ENCODE results near the gene IQSEC1. TPM values are rescaled to one million over a fixed set of nuclear protein-coding genes. Genes with fewer than 3 reads are reported as not detected.
A peak's percentile ranks its signal among the peaks of the same experiment; 100 is the strongest.

IQSEC1 gene
- total and polyA plus RNA-seq, 2 donors (not counting 1 experiment from before 2014, with no cell fraction given), result 96.7 to 222 TPM

GRCh38 chr3:12871404-12871983 lies 201.7 kb downstream of the IQSEC1 start:
- ATAC-seq (ENCODE audit: low read depth) (no peak), DNase-seq (no peak)
- peaks cover 0 to 41% (median 8%) of the 10 kb centered on the region in 4 experiments for H3K27me3 ChIP-seq (replicated peaks in 1 of 4; ENCODE audit: control extremely low read depth in 1 of 4, control insufficient read depth in 3 of 4, insufficient read depth in 4 of 4, low read length in 3 of 4)
- H3K4me1 Mint-ChIP-seq, result peaks cover 27% of the 10 kb centered on the region
- H2AFZ ChIP-seq (ENCODE audit: insufficient read depth, low read depth, low read length, poor library complexity, severe bottlenecking), result no peak overlapping the region
- POLR2A ChIA-PET, result no interaction called here
- intact Hi-C loops (cut with micrococcal nuclease), result no loop called here
- H3K79me2 ChIP-seq (ENCODE audit: control insufficient read depth, insufficient read depth, low read length), result no peaks in the 10 kb centered on the region
- no peaks in the 10 kb centered on the region for H4K20me1 ChIP-seq (ENCODE audit: control insufficient read depth, insufficient read depth, low read length, poor library complexity, severe bottlenecking)
- H3K4me3 Mint-ChIP-seq, result no peak overlapping the region
- no peak overlapping the region for H3K4me3 ChIP-seq (ENCODE audit: control extremely low read depth in 1 of 5, extremely low read depth in 1 of 5, insufficient read depth in 1 of 5, low read depth in 2 of 5, low read length in 4 of 5)
- peaks cover 14% of the 10 kb centered on the region for H3K27me3 Mint-ChIP-seq
- H3K27ac Mint-ChIP-seq, result no peak overlapping the region
- H3K4me1 ChIP-seq (ENCODE audit: control insufficient read depth in 2 of 2, insufficient read depth in 2 of 2, low read length in 2 of 2), result peaks cover 23 to 44% of the 10 kb centered on the region in 2 donors
- H3K9me3 Mint-ChIP-seq (ENCODE audit: insufficient read depth), result no peaks in the 10 kb centered on the region
- H3K27ac ChIP-seq (ENCODE audit: low read length in 2 of 2), result no peak overlapping the region
- no peaks in the 10 kb centered on the region for H3K36me3 ChIP-seq (replicated peaks in 1 of 2; ENCODE audit: control extremely low read depth in 1 of 2, control insufficient read depth in 1 of 2, extremely low read depth in 1 of 2, insufficient read depth in 2 of 2, low read length in 1 of 2)
- TF ChIP-seq CTCF (IDR thresholded peaks at IDR 0.05) (no peak), EZH2 (IDR thresholded peaks at IDR 0.05; ENCODE audit: borderline replicate concordance, insufficient read depth, low read depth, low read length, poor library complexity, severe bottlenecking) (no peak)
- WGBS (ENCODE audit: insufficient coverage), result 92% methylated on average over 7 of the region's 12 CpGs
- no peak overlapping the region for H3K4me2 ChIP-seq (replicated peaks; ENCODE audit: low read depth, low read length, poor library complexity, severe bottlenecking)
- H3K9me3 ChIP-seq (ENCODE audit: control extremely low read depth in 1 of 3, control insufficient read depth in 2 of 3, insufficient read depth in 1 of 3, low read length in 2 of 3), result no peaks in the 10 kb centered on the region
- CTCF ChIA-PET, result interaction anchor here (1.8 to 7.3 kb wide), 2 partner anchors 8 to 18 kb away, joined by 5 to 116 read pairs; no protein-coding TSS in a partner anchor
- H3K9ac ChIP-seq (ENCODE audit: low read length), result no peak overlapping the region

DNA sequence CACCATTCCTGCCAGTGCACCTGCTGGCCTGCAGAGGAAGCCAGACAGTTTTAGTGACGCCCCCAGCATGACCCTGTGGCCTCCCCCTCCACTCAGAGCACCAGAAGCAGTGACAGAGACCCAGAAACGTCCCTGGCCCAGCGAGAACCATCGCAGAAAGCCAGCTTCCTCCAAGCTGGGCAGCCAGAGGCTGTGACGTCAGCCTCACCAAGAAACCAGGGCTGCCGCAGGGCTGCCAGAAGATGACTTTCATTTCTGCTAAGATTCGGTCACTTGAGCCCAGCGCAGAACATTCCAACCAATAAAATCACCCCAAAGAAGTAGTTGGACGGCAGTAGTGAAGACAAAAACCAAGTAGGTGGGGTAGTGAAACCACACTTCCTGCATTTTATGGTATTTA lies 202.3 kb downstream of the IQSEC1 start:
- peak overlapping the region; percentile 49 for H3K4me2 ChIP-seq (replicated peaks; ENCODE audit: low read depth, low read length, poor library complexity, severe bottlenecking)
- H3K36me3 ChIP-seq (replicated peaks in 1 of 2; ENCODE audit: control extremely low read depth in 1 of 2, control insufficient read depth in 1 of 2, extremely low read depth in 1 of 2, insufficient read depth in 2 of 2, low read length in 1 of 2), result no peaks in the 10 kb centered on the region
- Mint-ChIP-seq H3K4me3 (peak overlapping the region; percentile 18), H3K4me1 (peaks cover 27% of the 10 kb centered on the region), H3K27ac (no peak overlapping the region), H3K9me3 (ENCODE audit: insufficient read depth) (no peaks in the 10 kb centered on the region), H3K27me3 (peaks cover 14% of the 10 kb centered on the region)
- peaks cover 0 to under 1% (median 0%) of the 10 kb centered on the region in 3 donors for H3K9me3 ChIP-seq (ENCODE audit: control extremely low read depth in 1 of 3, control insufficient read depth in 2 of 3, insufficient read depth in 1 of 3, low read length in 2 of 3)
- no peak overlapping the region for H3K9ac ChIP-seq (ENCODE audit: low read length)
- H4K20me1 ChIP-seq (ENCODE audit: control insufficient read depth, insufficient read depth, low read length, poor library complexity, severe bottlenecking), result no peaks in the 10 kb centered on the region
- no peak overlapping the region for H2AFZ ChIP-seq (ENCODE audit: insufficient read depth, low read depth, low read length, poor library complexity, severe bottlenecking)
- POLR2A ChIA-PET, result no interaction called here
- H3K4me1 ChIP-seq (ENCODE audit: control insufficient read depth in 2 of 2, insufficient read depth in 2 of 2, low read length in 2 of 2), result peaks cover 19 to 38% of the 10 kb centered on the region in 2 donors
- intact Hi-C loops (cut with micrococcal nuclease), result no loop called here
- peak; percentile 53 for ATAC-seq (ENCODE audit: low read depth)
- CTCF ChIA-PET, result interaction anchor here (1.4 to 7.3 kb wide), 3 partner anchors 7 to 19 kb away, joined by 3 to 116 read pairs (median 5); no protein-coding TSS in a partner anchor
- TF ChIP-seq EZH2 (IDR thresholded peaks at IDR 0.05; ENCODE audit: borderline replicate concordance, insufficient read depth, low read depth, low read length, poor library complexity, severe bottlenecking) (no peak), CTCF (IDR thresholded peaks at IDR 0.05) (no peak)
- no peaks in the 10 kb centered on the region for H3K79me2 ChIP-seq (ENCODE audit: control insufficient read depth, insufficient read depth, low read length)
- no peak overlapping the region for H3K4me3 ChIP-seq (ENCODE audit: control extremely low read depth in 1 of 5, extremely low read depth in 1 of 5, insufficient read depth in 1 of 5, low read depth in 2 of 5, low read length in 4 of 5)
- H3K27me3 ChIP-seq (replicated peaks in 1 of 4; ENCODE audit: control extremely low read depth in 1 of 4, control insufficient read depth in 3 of 4, insufficient read depth in 4 of 4, low read length in 3 of 4), result peaks cover 0 to 36% (median 6%) of the 10 kb centered on the region in 4 experiments
- DNase-seq, result peak; percentile 71
- no peak overlapping the region for H3K27ac ChIP-seq (ENCODE audit: low read length in 2 of 2)
- 58% methylated on average over 6 of the region's 9 CpGs for WGBS (ENCODE audit: insufficient coverage)
